HG03378 (cell line): ENCODE results near the gene TTC1.

Experiments used
- ATAC-seq: cut with Tn5 transposase; IDR thresholded peaks from one replicate; pipeline ENCODE4 v1.9.1; 2021; ENCODE audit warnings: mild to moderate bottlenecking, moderate library complexity; ENCODE audit not compliant: unreplicated experiment

Gene TTC1

DNA sequence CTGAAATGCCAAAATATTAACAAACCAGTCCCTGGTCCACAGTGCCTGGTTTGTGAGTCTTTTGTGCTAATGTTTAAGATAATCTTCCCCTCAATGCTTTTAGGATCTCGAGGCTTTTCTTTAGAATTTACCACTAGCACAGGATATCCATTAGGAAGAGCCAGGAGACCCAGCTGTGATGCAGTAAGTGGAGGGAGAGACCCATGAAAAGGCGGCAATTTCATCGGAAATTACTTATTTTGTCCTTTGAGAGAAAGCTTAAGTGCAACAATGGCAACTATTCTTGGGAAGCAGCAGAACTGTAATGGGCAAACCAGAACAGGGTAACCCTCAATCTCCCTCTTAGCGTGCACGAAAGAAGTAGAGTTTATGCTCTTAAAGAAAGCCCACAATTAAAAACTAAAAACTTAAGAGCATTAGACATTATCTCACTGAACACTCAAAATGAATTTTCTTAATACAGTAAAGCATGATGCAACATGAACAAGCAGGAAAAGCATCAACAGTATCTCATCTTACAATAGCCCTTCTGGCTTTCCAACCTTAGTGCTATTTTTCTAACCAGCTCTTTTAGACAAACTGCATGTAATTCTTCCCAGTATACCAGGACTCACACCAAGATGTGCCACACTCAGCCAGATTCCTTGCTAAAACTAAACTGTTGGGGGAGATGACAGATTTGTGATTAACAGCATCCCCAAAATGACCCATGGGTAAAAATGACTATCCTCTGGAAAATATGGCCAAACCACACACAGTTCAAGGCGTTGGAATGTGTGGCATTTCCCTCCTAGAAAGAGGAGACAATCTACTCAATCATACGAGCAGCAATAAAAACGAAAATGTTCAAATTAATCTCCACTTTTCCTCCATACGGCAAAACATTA is 73.9 kb downstream of the TTC1 start:
- no peak for ATAC-seq

- no peak for ATAC-seq
Observed at GRCh38 chr5:160083501-160083900, 74.6 kb downstream of the TTC1 start.

GRCh38 chr5:160084144-160084543 is 75.2 kb downstream of the TTC1 start:
- no peak for ATAC-seq

DNA sequence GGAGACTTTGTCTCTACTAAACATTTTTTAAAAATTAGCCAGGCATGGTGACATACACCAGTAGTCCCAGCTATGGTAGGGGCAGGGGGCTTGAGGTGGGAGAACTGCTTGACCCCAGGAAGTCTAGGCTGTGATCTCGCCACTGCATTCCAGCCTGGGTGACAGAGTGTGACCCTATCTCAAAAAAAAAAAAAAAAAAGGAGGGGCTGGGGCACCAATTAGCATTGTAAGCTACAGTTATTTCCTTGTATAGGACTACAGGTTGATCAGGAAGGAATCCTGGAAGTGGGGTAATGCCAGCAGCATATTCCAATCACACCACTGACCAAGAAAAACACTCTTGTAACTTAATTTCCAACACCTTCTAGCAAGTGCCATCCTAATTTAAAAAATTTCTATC is 78.3 kb downstream of the TTC1 start:
- ATAC-seq = no peak

GRCh38 chr5:160088805-160089204 is 79.9 kb downstream of the TTC1 start:
- ATAC-seq = no peak

DNA sequence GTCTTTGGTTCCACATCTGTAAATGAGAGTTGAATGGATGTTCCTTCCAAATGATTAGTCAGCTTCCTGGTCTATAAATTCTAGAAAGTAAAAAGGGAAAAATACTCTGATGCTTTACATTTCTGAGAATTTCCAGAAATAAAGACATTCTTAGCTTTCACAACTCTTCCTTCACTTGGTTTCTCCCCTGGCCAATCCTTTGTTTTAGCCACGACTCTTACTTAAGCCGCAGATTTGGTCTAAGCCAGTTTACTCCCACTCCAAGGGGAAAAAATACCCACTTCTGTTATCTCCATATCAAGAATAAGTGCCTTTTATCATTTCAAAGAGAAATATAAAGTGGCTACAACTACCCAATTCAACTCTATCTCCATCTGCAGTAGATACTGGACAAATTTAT is 80.6 kb downstream of the TTC1 start:
- no peak for ATAC-seq

GRCh38 chr5:160090059-160090458 is 81.1 kb downstream of the TTC1 start:
- no peak for ATAC-seq

DNA sequence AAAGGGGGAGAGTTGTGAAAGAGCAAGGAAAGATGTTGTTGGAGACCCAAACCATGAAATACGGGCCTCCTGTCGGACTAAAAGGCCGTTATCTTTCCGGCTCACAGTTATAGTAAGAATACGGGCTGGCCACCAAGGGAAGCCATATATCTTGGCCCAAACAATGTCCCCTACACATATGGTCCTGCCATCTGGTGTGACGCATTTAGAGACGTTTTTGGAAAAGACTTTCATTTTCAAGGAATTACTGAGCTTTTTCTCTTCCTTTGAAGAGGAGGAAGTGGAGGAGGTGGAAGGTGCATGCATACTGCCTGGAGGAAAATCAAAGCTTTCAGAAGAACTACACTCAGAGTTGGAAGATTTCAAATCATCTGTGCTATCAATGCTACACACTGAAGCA is 83.6 kb downstream of the TTC1 start:
- no peak for ATAC-seq

- peak; percentile 62 for ATAC-seq
Observed at GRCh38 chr5:160092960-160093707, 84.2 kb downstream of the TTC1 start.

DNA sequence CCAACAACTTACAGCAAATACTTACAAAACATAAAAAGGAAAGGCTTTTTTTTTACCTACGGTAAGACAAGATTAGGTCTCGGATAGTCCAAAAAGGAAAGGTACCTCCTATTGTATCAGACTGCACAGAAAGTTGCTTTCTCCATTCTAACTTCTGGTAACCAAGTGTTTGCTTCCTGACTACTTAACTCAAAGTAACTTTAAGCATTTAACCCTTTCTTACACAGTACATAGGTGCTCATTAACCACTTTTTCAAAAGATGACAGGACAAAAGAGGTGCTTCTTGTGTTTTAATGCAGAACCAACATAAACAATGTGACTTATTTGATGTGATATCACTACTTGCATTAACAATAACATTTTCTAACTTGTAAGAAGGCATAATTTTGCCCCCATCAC is 87.2 kb downstream of the TTC1 start:
- ATAC-seq = no peak

DNA sequence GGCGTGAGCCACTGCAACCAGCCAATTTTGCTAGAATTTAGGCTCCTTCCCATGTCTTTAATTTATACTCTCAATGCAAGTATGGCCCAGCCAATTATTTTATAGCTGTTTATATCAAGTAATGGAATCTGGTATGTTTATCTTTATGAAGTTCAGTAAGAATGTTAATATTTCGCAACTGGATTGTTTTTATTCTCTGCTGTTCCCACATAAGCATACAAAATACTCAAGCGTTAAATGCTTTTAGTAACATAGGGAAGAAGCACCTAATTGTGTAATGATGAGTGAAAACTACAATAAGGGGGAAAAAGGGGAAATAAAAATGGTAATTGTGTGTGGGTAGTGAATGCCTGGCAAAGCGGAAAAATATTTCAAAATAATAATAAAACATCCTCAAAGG is 89.1 kb downstream of the TTC1 start:
- ATAC-seq = no peak

- peak; percentile 93 for ATAC-seq
Observed at GRCh38 chr5:160105686-160106360, 96.9 kb downstream of the TTC1 start.

DNA sequence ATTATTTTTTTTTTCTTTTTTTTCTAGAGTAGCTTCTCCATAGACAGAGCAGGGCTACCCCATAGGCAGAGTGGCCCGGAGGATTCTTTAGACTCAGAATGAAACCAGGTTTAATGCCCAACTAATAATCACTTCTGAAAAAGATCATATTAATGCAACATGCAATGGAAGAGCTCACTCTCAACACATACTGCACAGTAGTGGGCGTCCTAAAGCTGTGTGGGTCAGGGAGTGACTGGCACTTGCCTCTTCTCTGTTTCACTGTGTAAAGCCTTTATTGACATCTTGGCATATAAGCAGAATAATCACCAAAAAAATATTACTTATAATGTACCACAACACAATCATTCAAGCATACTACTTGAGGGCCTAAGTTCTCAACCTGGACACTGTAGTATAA is 99.2 kb downstream of the TTC1 start:
- ATAC-seq = peak; percentile 41
